ENCODE results near the gene HIPK1. TPM values are rescaled to one million over a fixed set of nuclear protein-coding genes. Genes with fewer than 3 reads are reported as not detected.
"Not testable (repeated sequence)": the region's sequence is repeated elsewhere in the genome, so short reads cannot be mapped to it uniquely, and the experiment has no call there.

HIPK1 gene
- total RNA-seq, 1 experiment from 2014 or later = 41.5 TPM

DNA sequence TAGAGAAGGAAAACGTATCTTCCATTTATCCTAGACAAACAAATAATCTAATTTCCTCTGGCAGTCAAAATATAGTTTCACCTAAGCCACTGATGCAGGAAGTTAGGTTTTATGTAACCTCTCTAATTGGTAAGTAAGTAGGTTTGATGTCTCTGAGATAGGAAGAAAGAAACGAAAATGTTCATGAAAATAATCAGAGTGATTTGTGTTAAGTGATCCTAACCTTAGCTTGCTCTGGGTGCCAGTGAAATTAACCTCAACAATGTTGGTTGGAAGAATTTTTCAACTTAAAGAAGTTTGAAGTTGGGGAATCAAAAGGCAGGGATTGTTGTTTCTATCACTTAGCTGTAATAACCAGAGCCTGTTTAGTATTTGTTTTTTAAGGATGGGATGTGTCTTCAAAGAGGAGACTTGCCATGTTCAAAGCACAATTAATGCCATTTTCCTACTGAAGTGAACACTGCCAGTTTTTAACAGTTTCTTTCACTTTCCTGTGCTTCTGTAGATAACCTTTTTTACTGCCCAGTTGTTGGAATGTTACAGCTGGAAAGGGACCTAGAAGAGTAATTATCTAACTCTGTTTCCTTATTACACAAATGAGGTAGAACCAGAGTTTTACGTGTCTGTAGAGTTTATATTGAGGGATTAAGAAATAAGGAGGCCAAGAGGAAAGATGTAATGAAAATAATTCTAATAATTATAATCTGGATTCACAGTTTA, 18.4 kb downstream of the HIPK1 start:
- DNase-seq (ENCODE audit: low read depth, low spot score) = no peak
- Histone ChIP-seq H3K9me3 (ENCODE audit: control insufficient read depth, insufficient read depth, low read depth, low read length) (no peaks in the 10 kb centered on the region), H3K27me3 (ENCODE audit: control insufficient read depth, insufficient read depth, low read length) (no peaks in the 10 kb centered on the region), H3K27ac (ENCODE audit: low read length) (no peak overlapping the region), H3K4me3 (ENCODE audit: low read depth in 2 of 2, low read length in 2 of 2) (no peak overlapping the region), H3K4me1 (ENCODE audit: control insufficient read depth, insufficient read depth, low read length) (no peaks in the 10 kb centered on the region), H3K36me3 (ENCODE audit: control insufficient read depth, insufficient read depth, low read length) (no peaks in the 10 kb centered on the region; the same call in 1 of the 2 replicates)
- ChIA-PET CTCF (no interaction called here), POLR2A (no interaction called here)
- TF ChIP-seq POLR2AphosphoS5 (IDR thresholded peaks at IDR 0.05; ENCODE audit: low read depth, low read length) = no peak
- no peak for TF ChIP-seq SIN3A (IDR thresholded peaks at IDR 0.05; ENCODE audit: borderline replicate concordance, insufficient read depth, low read depth, low read length)
- no peak for TF ChIP-seq TCF7L2 (IDR thresholded peaks at IDR 0.05; ENCODE audit: low read depth, low read length)
- TF ChIP-seq, protein P1, sequence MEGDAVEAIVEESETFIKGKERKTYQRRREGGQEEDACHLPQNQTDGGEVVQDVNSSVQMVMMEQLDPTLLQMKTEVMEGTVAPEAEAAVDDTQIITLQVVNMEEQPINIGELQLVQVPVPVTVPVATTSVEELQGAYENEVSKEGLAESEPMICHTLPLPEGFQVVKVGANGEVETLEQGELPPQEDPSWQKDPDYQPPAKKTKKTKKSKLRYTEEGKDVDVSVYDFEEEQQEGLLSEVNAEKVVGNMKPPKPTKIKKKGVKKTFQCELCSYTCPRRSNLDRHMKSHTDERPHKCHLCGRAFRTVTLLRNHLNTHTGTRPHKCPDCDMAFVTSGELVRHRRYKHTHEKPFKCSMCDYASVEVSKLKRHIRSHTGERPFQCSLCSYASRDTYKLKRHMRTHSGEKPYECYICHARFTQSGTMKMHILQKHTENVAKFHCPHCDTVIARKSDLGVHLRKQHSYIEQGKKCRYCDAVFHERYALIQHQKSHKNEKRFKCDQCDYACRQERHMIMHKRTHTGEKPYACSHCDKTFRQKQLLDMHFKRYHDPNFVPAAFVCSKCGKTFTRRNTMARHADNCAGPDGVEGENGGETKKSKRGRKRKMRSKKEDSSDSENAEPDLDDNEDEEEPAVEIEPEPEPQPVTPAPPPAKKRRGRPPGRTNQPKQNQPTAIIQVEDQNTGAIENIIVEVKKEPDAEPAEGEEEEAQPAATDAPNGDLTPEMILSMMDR (IDR thresholded peaks at IDR 0.05) = no peak
- TF ChIP-seq, protein P2, sequence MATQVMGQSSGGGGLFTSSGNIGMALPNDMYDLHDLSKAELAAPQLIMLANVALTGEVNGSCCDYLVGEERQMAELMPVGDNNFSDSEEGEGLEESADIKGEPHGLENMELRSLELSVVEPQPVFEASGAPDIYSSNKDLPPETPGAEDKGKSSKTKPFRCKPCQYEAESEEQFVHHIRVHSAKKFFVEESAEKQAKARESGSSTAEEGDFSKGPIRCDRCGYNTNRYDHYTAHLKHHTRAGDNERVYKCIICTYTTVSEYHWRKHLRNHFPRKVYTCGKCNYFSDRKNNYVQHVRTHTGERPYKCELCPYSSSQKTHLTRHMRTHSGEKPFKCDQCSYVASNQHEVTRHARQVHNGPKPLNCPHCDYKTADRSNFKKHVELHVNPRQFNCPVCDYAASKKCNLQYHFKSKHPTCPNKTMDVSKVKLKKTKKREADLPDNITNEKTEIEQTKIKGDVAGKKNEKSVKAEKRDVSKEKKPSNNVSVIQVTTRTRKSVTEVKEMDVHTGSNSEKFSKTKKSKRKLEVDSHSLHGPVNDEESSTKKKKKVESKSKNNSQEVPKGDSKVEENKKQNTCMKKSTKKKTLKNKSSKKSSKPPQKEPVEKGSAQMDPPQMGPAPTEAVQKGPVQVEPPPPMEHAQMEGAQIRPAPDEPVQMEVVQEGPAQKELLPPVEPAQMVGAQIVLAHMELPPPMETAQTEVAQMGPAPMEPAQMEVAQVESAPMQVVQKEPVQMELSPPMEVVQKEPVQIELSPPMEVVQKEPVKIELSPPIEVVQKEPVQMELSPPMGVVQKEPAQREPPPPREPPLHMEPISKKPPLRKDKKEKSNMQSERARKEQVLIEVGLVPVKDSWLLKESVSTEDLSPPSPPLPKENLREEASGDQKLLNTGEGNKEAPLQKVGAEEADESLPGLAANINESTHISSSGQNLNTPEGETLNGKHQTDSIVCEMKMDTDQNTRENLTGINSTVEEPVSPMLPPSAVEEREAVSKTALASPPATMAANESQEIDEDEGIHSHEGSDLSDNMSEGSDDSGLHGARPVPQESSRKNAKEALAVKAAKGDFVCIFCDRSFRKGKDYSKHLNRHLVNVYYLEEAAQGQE (IDR thresholded peaks at IDR 0.05; ENCODE audit: insufficient read depth in 1 of 2, low read depth in 2 of 2, low read length in 1 of 2) = no peak
- BruUV-seq (replicated peaks) = no TSS peak
- in situ Hi-C loops (cut with HindIII; ENCODE audit: low pct_unique_long_range_greater_than_20kb, low sequenced_read_pairs) (no loop called here), intact Hi-C loops (cut with micrococcal nuclease; ENCODE audit: unreplicated experiment) (no loop called here)
- ATAC-seq = no peak

DNA sequence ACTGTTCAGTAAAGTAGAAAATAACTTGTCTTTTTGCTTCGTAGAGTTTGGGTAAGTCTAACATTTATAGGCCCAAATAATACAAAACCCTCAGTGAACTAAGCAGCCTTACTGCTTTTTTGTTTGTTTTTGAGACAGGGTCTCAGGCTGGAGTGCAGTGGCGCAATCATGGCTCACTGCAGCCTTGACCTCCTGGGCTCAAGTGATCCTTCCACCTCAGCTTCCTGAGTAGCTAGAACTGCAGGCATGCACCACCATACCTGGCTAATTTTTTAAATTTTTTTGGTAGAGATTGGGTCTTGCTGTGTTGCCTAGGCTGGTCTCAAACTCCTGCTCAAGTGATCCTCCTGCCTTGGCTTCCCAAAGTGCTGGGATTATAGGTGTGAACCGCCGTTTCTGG, 19.0 kb downstream of the HIPK1 start:
- H3K36me3 ChIP-seq (ENCODE audit: control insufficient read depth, insufficient read depth, low read length); intact Hi-C loops (cut with micrococcal nuclease; ENCODE audit: unreplicated experiment); POLR2A ChIA-PET; H3K4me1 ChIP-seq (ENCODE audit: control insufficient read depth, insufficient read depth, low read length); H3K9me3 ChIP-seq (ENCODE audit: control insufficient read depth, insufficient read depth, low read depth, low read length); H3K4me3 ChIP-seq (ENCODE audit: low read depth in 2 of 2, low read length in 2 of 2); in situ Hi-C loops (cut with HindIII; ENCODE audit: low pct_unique_long_range_greater_than_20kb, low sequenced_read_pairs); DNase-seq (ENCODE audit: low read depth, low spot score); H3K27me3 ChIP-seq (ENCODE audit: control insufficient read depth, insufficient read depth, low read length); ATAC-seq; H3K27ac ChIP-seq (ENCODE audit: low read length); BruUV-seq (replicated peaks); CTCF ChIA-PET: not testable (repeated sequence)

DNA sequence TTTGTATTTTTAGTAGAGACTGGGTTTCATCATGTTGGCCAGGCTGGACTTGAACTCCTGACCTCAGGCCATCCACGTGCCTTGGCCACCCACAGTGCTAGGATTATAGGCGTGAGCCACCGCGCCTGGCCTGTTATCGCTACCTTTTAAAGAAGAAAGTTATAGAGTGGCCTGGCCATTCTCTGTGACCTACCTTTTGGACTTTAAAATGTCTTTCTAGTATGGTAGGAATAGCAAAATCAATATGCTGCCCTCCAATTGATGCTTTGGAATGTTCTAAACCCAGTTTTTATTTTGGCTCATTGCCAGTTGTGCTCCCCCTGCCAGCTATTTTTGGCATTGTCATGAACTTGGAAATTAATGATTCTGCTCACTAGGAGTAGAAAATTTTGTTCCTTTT, 19.9 kb downstream of the HIPK1 start:
- ATAC-seq (no peak), DNase-seq (ENCODE audit: low read depth, low spot score) (no peak)
- Histone ChIP-seq H3K4me3 (ENCODE audit: low read depth in 2 of 2, low read length in 2 of 2) (no peak overlapping the region), H3K4me1 (ENCODE audit: control insufficient read depth, insufficient read depth, low read length) (no peaks in the 10 kb centered on the region), H3K27ac (ENCODE audit: low read length) (no peak overlapping the region), H3K36me3 (ENCODE audit: control insufficient read depth, insufficient read depth, low read length) (no peaks in the 10 kb centered on the region; the same call in 1 of the 2 replicates), H3K27me3 (ENCODE audit: control insufficient read depth, insufficient read depth, low read length) (no peaks in the 10 kb centered on the region), H3K9me3 (ENCODE audit: control insufficient read depth, insufficient read depth, low read depth, low read length) (no peaks in the 10 kb centered on the region)
- in situ Hi-C loops (cut with HindIII; ENCODE audit: low pct_unique_long_range_greater_than_20kb, low sequenced_read_pairs) = no loop called here
- ChIA-PET CTCF (no interaction called here), POLR2A (no interaction called here)
- no TSS peak for BruUV-seq (replicated peaks)
- intact Hi-C loops (cut with micrococcal nuclease; ENCODE audit: unreplicated experiment) = no loop called here
- TF ChIP-seq, protein P2 (IDR thresholded peaks at IDR 0.05; ENCODE audit: insufficient read depth in 1 of 2, low read depth in 2 of 2, low read length in 1 of 2) = no peak
- TF ChIP-seq TCF7L2 (IDR thresholded peaks at IDR 0.05; ENCODE audit: low read depth, low read length) (no peak), POLR2AphosphoS5 (IDR thresholded peaks at IDR 0.05; ENCODE audit: low read depth, low read length) (no peak), SIN3A (IDR thresholded peaks at IDR 0.05; ENCODE audit: borderline replicate concordance, insufficient read depth, low read depth, low read length) (no peak)

All from Panc1 (cell line).